ENCODE measurements around the gene ERBB2. TPM values are rescaled to one million over a fixed set of nuclear protein-coding genes. Genes with fewer than 3 reads are reported as not detected.

Gene ERBB2
- total RNA-seq, 1 experiment from 2014 or later: 216 TPM

DNA sequence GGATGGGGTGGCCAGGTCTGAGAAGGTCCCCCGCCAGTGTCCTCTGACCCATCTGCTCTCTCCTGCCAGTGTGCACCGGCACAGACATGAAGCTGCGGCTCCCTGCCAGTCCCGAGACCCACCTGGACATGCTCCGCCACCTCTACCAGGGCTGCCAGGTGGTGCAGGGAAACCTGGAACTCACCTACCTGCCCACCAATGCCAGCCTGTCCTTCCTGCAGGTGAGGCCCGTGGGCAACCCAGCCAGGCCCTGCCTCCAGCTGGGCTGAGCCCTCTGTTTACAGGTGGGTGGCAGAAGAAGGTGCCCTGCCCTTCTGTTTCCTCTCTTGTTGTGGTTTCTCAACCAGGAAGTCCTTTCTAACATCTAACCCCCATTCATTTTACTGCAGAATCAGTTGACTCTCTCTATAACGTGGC, 7.1 kb downstream of the ERBB2 start:
- no peak overlapping the region for H3K18ac ChIP-seq (ENCODE audit: insufficient read length, low read depth, low read length)
- H3K36me3 Mint-ChIP-seq (ENCODE audit: insufficient read depth in 1 of 3, low read depth in 3 of 3): peaks cover 61 to 76% (median 64%) of the 10 kb centered on the region in 3 experiments
- TF ChIP-seq, protein P1, sequence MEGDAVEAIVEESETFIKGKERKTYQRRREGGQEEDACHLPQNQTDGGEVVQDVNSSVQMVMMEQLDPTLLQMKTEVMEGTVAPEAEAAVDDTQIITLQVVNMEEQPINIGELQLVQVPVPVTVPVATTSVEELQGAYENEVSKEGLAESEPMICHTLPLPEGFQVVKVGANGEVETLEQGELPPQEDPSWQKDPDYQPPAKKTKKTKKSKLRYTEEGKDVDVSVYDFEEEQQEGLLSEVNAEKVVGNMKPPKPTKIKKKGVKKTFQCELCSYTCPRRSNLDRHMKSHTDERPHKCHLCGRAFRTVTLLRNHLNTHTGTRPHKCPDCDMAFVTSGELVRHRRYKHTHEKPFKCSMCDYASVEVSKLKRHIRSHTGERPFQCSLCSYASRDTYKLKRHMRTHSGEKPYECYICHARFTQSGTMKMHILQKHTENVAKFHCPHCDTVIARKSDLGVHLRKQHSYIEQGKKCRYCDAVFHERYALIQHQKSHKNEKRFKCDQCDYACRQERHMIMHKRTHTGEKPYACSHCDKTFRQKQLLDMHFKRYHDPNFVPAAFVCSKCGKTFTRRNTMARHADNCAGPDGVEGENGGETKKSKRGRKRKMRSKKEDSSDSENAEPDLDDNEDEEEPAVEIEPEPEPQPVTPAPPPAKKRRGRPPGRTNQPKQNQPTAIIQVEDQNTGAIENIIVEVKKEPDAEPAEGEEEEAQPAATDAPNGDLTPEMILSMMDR (conservative IDR thresholded peaks at IDR 0.05): no peak
- H2BK120ac ChIP-seq (ENCODE audit: low read depth, low read length, poor library complexity, severe bottlenecking): no peak overlapping the region
- no peaks in the 10 kb centered on the region for H3K23me2 ChIP-seq (ENCODE audit: insufficient read length, low read depth, low read length, poor library complexity, severe bottlenecking)
- no peak overlapping the region for H3K23ac ChIP-seq (ENCODE audit: insufficient read length, low read depth, low read length)
- no peak overlapping the region for H4K5ac ChIP-seq (ENCODE audit: insufficient read length, low read depth, low read length)
- peaks cover 8% of the 10 kb centered on the region for H3K4me1 ChIP-seq (ENCODE audit: insufficient read depth, low read length)
- H2BK5ac ChIP-seq (ENCODE audit: insufficient read length, low read length): no peak overlapping the region
- no peak overlapping the region for H2AK5ac ChIP-seq (ENCODE audit: insufficient read length, low read length)
- no peak overlapping the region for H3K27ac ChIP-seq (ENCODE audit: insufficient read length, low read depth, low read length)
- H3K9me3 ChIP-seq (ENCODE audit: control insufficient read depth, low read depth, low read length): no peaks in the 10 kb centered on the region
- no peak overlapping the region for H3K4ac ChIP-seq (ENCODE audit: low read depth, low read length)
- H3K56ac ChIP-seq (ENCODE audit: insufficient read length, low read depth, low read length): no peak overlapping the region
- peaks cover 38 to 41% of the 10 kb centered on the region in 2 experiments for H3K4me1 Mint-ChIP-seq
- no peak overlapping the region for H3T11ph ChIP-seq (ENCODE audit: low read length)
- no peak overlapping the region for H2BK15ac ChIP-seq (ENCODE audit: low read depth, low read length)
- H3K9me3 Mint-ChIP-seq: no peaks in the 10 kb centered on the region
- peak overlapping the region; percentile 32 to 80 (median 77); a peak in 4 of 7 replicates for H3K27ac Mint-ChIP-seq
- no peak overlapping the region for H2BK20ac ChIP-seq (ENCODE audit: low read depth, low read length, poor library complexity, severe bottlenecking)
- no peak overlapping the region for H3K9ac ChIP-seq (ENCODE audit: extremely low read depth, insufficient read length, low read length)
- H4K91ac ChIP-seq (ENCODE audit: insufficient read length, low read depth, low read length): no peak overlapping the region
- WGBS (ENCODE audit: extremely low coverage, insufficient read length, low lambda C conversion rate): no CpG with 5 or more reads among the region's 7 CpGs
- H2BK12ac ChIP-seq (ENCODE audit: insufficient read length, low read depth, low read length): no peak overlapping the region
- H3K27me3 ChIP-seq (ENCODE audit: insufficient read depth, low read length): no peaks in the 10 kb centered on the region
- no peak overlapping the region for H3K14ac ChIP-seq (ENCODE audit: insufficient read depth, low read length)
- no peaks in the 10 kb centered on the region; the same call in 1 of the 2 replicates for H3K27me3 Mint-ChIP-seq (ENCODE audit: low read depth)
- no peak overlapping the region for H3K4me2 ChIP-seq (ENCODE audit: insufficient read depth, insufficient read length, low read length)
- H4K20me1 ChIP-seq (ENCODE audit: control insufficient read depth, insufficient read depth, insufficient read length): no peaks in the 10 kb centered on the region
- no peak for DNase-seq
- H3K4me3 Mint-ChIP-seq: peak overlapping the region in 1 of 2 experiments; percentile 11; a peak in 1 of 5 replicates
- H3K79me2 ChIP-seq (ENCODE audit: insufficient read depth, low read length): peaks cover 39% of the 10 kb centered on the region; the same call in 1 of the 2 replicates
- H2AFZ ChIP-seq (ENCODE audit: low read length): no peak overlapping the region
- H3K79me1 ChIP-seq (ENCODE audit: insufficient read depth, low read depth, low read length, poor library complexity, severe bottlenecking): no peaks in the 10 kb centered on the region
- no peak overlapping the region for H4K8ac ChIP-seq (replicated peaks; ENCODE audit: insufficient read length, low read depth, low read length)
